ENCODE results near the gene UBR1.
"Not testable (repeated sequence)": the region's sequence is repeated elsewhere in the genome, so short reads cannot be mapped to it uniquely, and the experiment has no call there.

Gene UBR1

DNA sequence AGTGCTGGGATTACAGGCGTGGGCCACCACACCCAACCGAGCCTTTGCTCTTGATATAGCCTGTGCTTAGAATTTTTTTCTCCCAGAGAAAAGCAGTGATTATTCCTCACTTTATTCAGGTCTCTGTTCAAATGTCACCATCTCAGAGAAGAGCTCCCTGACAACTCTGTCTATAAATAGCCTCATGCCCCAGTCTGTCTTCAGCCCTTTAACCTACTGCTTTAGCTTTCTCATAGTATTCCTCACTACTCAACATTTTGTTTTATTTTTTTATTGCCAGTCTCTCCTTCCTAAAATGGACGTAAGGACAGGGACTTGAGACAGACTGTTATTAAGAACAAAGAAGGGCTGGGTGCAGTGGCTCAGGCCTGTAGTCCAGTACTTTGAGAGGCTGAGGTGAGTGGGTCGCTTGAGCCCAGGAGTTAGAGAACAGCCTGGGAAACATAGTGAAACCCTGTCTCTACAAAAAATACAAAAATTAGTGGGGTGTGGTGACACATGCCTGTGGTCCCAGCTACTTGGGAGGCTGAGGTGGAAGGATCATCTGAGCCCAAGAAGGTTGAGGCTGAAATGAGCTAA is 106.5 kb downstream of the UBR1 start:
- no peak overlapping the region for H3K27ac ChIP-seq (ENCODE audit: low read length)
- H3K4me1 ChIP-seq (ENCODE audit: insufficient read depth, low read length), result no peaks in the 10 kb centered on the region
- no peaks in the 10 kb centered on the region for H3K27me3 ChIP-seq (ENCODE audit: insufficient read depth, low read length)
- no peak overlapping the region for H3K4me3 ChIP-seq (ENCODE audit: low read length)
- H3K36me3 ChIP-seq (ENCODE audit: insufficient read depth, low read depth, low read length), result peaks cover 30% of the 10 kb centered on the region
- H3K9me3 ChIP-seq (ENCODE audit: insufficient read depth, low read depth, low read length), result no peaks in the 10 kb centered on the region
- no peak overlapping the region for H3K9ac ChIP-seq (ENCODE audit: low read depth, low read length)

DNA sequence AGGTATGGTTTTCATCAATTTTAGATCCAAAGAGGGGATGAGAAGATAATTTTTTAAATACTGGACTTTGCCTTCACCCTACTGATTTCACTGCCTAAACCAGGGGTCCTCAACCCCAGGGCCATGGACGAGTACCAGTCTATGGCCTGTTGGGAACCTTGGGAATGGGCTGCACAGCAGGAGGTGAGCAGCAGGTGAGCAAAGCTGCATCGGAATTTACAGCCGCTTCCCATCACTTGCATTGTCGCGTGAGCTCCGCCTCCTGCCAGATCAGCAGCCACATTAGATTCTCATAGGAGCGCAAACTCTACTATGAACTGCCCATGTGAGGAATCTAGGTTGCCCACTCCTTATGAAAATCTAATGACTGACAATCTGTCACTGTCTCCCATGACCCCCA is 109.0 kb downstream of the UBR1 start:
- no peak overlapping the region for H3K4me3 ChIP-seq (ENCODE audit: low read length)
- H3K9ac ChIP-seq (ENCODE audit: low read depth, low read length), result no peak overlapping the region
- no peaks in the 10 kb centered on the region for H3K9me3 ChIP-seq (ENCODE audit: insufficient read depth, low read depth, low read length)
- H3K27me3 ChIP-seq (ENCODE audit: insufficient read depth, low read length), result no peaks in the 10 kb centered on the region
- no peaks in the 10 kb centered on the region for H3K4me1 ChIP-seq (ENCODE audit: insufficient read depth, low read length)
- H3K36me3 ChIP-seq (ENCODE audit: insufficient read depth, low read depth, low read length), result peaks cover 13% of the 10 kb centered on the region; the same call in 1 of the 2 replicates
- no peak overlapping the region for H3K27ac ChIP-seq (ENCODE audit: low read length)

DNA sequence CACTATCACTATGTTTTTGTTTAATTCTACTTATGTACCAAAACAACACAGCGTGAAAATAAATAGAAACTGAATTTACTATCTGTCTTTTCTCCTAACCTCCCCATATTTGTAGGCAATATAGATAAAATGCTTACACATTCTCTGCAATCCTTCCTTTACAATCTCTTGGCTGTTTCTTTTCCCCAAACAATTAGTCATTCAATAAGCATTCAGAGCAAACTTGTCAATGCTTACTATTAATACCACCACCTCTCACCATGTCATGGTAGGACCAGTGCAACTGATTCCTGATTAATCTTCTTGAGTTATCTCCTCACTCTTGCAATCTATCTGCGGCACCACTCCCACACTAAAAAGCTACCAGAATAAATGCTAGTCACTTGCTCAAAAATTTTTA is 111.3 kb downstream of the UBR1 start:
- Histone ChIP-seq H3K4me1 (ENCODE audit: insufficient read depth, low read length) (no peaks in the 10 kb centered on the region), H3K27me3 (ENCODE audit: insufficient read depth, low read length) (no peaks in the 10 kb centered on the region), H3K9me3 (ENCODE audit: insufficient read depth, low read depth, low read length) (no peaks in the 10 kb centered on the region), H3K27ac (ENCODE audit: low read length) (no peak overlapping the region), H3K4me3 (ENCODE audit: low read length) (no peak overlapping the region), H3K9ac (ENCODE audit: low read depth, low read length) (no peak overlapping the region), H3K36me3 (ENCODE audit: insufficient read depth, low read depth, low read length) (peaks cover 13% of the 10 kb centered on the region)

DNA sequence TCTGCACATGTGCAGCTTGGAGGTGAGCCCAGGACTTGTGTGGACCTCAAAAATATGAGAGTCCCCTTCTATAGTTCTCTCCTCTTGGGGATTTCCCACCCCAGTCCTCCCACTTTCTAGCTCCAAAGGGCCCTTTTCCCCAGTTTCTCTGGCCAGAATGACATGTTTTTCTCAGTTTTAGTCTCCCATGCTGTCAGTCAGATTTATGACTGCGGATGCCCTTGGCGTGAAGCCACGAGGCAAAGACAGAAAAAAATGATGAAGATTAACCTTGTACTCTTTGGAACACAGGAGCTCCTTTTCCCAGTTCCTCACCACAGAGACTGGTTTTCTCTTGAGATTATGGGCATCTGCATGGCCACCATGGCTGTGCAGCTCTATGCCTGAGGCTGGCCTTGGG is 113.2 kb downstream of the UBR1 start:
- Histone ChIP-seq H3K9me3 (ENCODE audit: insufficient read depth, low read depth, low read length) (no peaks in the 10 kb centered on the region), H3K27ac (ENCODE audit: low read length) (no peak overlapping the region), H3K27me3 (ENCODE audit: insufficient read depth, low read length) (no peaks in the 10 kb centered on the region), H3K4me3 (ENCODE audit: low read length) (no peak overlapping the region), H3K9ac (ENCODE audit: low read depth, low read length) (no peak overlapping the region), H3K4me1 (ENCODE audit: insufficient read depth, low read length) (no peaks in the 10 kb centered on the region), H3K36me3 (ENCODE audit: insufficient read depth, low read depth, low read length) (peaks cover 27% of the 10 kb centered on the region)

DNA sequence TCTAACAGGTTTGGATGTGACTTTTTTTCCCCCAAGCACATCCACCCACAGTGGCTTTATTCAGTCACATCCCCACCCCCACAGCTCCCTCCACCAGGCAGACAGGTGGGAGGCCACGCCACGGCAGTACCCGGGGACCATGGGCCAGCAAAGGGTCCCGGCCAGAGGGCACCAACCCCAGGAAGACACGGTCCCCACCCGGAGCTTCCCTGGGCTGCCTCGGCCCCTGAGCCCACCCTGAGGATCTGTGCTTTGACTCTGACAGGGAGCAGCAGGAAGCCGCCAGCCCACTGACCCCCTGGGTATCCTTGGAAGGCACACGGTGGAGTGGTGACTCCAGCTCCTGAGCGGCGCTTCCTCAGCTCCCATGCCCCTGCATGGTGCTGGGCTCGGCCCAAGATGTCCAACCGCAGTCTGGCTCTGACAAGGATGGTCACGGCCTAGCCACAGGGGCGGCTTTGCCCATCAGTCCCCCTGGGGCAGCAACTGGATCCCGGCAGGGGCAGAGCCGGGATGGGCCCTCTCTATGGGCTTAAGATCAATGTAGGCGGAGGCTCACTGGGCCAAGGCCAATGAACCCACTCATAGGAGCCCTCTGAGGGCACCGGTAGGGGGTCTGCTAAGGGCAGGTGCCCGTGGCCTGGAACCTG is 119.0 kb downstream of the UBR1 start:
- H3K4me3 ChIP-seq (ENCODE audit: low read length), result no peak overlapping the region
- no peaks in the 10 kb centered on the region for H3K9me3 ChIP-seq (ENCODE audit: insufficient read depth, low read depth, low read length)
- H3K36me3 ChIP-seq (ENCODE audit: insufficient read depth, low read depth, low read length), result peaks cover 45% of the 10 kb centered on the region
- no peaks in the 10 kb centered on the region for H3K4me1 ChIP-seq (ENCODE audit: insufficient read depth, low read length)
- no peak overlapping the region for H3K9ac ChIP-seq (ENCODE audit: low read depth, low read length)
- no peak overlapping the region for H3K27ac ChIP-seq (ENCODE audit: low read length)
- no peaks in the 10 kb centered on the region for H3K27me3 ChIP-seq (ENCODE audit: insufficient read depth, low read length)

DNA sequence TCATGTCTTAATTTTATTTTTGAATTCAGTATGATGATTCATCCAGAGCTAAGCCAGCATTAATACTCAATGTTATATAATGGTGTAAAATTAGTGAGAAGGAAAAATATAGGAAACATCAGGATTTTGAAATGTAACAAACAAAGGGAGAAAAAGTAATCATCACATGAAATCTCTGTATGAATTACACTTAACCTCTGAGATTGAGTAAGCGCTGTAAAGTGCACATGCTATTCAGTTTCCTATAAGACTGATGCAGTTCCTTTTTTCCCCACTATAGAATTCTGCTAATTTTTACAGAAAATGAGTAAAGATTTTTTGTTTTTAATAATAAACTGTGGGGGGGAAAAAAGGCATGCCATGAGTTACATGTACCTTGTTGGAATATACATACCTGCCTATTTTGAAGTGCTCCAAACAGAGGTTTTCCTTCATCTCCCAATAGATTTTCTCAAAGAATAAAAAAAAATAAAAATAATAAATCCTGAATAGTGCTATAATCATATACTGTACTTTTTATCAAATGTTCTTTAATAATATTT is 121.3 kb downstream of the UBR1 start:
- Histone ChIP-seq H3K27me3 (ENCODE audit: insufficient read depth, low read length) (no peaks in the 10 kb centered on the region), H3K36me3 (ENCODE audit: insufficient read depth, low read depth, low read length) (peaks cover 48% of the 10 kb centered on the region), H3K9ac (ENCODE audit: low read depth, low read length) (no peak overlapping the region), H3K4me1 (ENCODE audit: insufficient read depth, low read length) (no peaks in the 10 kb centered on the region), H3K4me3 (ENCODE audit: low read length) (no peak overlapping the region), H3K27ac (ENCODE audit: low read length) (no peak overlapping the region), H3K9me3 (ENCODE audit: insufficient read depth, low read depth, low read length) (no peaks in the 10 kb centered on the region)

DNA sequence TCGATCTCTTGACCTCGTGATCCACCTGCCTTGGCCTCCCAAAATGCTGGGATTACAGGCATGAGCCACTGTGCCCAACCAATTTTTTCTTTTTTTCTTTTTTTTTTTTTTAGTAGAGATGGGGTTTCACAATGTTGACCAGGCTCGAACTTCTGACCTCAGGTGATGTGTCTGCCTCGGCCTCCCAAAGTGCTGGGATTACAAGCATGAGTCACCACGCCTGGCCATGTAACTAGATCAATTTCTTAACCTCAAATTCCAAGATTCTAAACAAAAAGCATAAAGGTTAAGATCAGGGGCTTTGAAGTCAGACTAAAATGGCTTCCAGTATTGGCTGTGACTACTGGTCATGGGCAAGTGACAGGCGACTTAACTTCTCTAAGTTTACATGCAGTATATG is 126.7 kb downstream of the UBR1 start:
- H3K27ac ChIP-seq (ENCODE audit: low read length); H3K9ac ChIP-seq (ENCODE audit: low read depth, low read length); H3K27me3 ChIP-seq (ENCODE audit: insufficient read depth, low read length); H3K4me3 ChIP-seq (ENCODE audit: low read length); H3K4me1 ChIP-seq (ENCODE audit: insufficient read depth, low read length); H3K9me3 ChIP-seq (ENCODE audit: insufficient read depth, low read depth, low read length): not testable (repeated sequence)
- H3K36me3 ChIP-seq (ENCODE audit: insufficient read depth, low read depth, low read length), result peaks cover 53% of the 10 kb centered on the region

DNA sequence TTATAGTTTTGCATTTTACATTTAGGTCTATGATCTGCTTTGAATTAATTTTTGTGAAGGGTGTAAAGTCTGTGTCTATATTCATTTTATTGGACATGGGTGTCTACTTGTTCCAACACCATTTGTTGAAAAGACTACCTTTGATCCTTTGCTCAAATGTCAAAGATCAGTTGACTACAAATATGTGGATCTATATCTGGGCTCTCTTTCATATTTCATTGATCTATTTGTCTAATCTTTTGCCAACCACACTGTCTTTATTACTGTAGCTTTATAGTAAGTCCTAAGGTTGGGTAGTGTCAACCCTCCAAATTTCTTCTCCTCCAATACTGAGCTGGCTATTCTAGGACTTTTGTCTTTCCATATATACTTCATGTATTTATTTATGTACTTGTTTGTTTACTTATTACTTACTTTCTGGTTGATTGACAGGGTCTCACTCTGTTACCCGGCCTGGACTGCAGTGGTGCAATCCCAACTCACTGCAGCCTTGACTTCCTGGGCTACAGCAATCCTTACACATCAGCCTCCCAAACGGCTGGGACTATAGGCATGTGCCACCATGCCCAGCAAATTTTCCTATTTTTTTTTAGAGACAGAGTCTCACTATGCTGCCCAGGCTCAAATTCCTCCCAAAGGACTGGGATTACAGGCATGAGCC is 131.5 kb downstream of the UBR1 start:
- Histone ChIP-seq H3K27me3 (ENCODE audit: insufficient read depth, low read length) (no peaks in the 10 kb centered on the region), H3K4me1 (ENCODE audit: insufficient read depth, low read length) (no peaks in the 10 kb centered on the region), H3K36me3 (ENCODE audit: insufficient read depth, low read depth, low read length) (peaks cover 56% of the 10 kb centered on the region), H3K9ac (ENCODE audit: low read depth, low read length) (no peak overlapping the region), H3K27ac (ENCODE audit: low read length) (no peak overlapping the region), H3K4me3 (ENCODE audit: low read length) (no peak overlapping the region), H3K9me3 (ENCODE audit: insufficient read depth, low read depth, low read length) (no peaks in the 10 kb centered on the region)

DNA sequence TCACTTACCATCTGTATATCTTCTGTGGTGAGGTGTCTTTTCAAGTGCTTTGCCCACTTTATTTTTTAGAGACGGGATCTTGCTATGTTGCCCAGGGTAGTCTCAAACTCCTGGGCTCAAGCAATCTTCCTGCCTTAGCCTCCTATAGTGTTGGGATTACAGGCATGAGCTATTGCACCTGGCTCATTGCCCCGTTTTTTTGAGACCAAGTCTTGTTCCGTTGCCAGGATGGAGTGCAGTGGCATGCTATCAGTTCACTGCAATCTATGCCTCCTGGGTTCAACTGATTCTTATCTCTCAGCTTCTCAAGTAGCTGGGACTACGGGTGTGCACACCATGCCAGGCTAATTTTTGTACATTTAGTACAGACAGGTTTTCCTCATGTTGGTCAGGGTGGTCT is 132.7 kb downstream of the UBR1 start:
- Histone ChIP-seq H3K4me3 (ENCODE audit: low read length) (no peak overlapping the region), H3K9me3 (ENCODE audit: insufficient read depth, low read depth, low read length) (no peaks in the 10 kb centered on the region), H3K27me3 (ENCODE audit: insufficient read depth, low read length) (no peaks in the 10 kb centered on the region), H3K36me3 (ENCODE audit: insufficient read depth, low read depth, low read length) (peaks cover 56% of the 10 kb centered on the region), H3K4me1 (ENCODE audit: insufficient read depth, low read length) (no peaks in the 10 kb centered on the region), H3K27ac (ENCODE audit: low read length) (no peak overlapping the region), H3K9ac (ENCODE audit: low read depth, low read length) (no peak overlapping the region)

DNA sequence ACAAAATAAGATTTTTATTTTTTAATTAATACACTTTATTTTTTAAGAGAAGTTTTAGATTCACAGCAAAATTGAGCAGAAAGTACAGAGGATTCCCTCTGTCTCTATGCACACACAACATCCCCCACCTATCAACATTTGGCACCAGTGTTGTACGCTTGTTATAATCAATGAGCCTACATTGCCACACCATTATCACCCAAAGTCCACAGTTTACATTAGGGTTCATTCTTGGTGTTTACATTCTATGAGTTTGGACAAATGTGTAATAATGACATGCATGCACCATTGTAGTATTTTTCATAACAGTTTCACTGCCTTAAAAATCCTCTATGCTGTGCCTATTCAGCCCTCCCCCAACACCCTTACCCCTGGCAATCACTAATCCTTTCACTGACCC is 134.0 kb downstream of the UBR1 start:
- H3K27ac ChIP-seq (ENCODE audit: low read length), result no peak overlapping the region

DNA sequence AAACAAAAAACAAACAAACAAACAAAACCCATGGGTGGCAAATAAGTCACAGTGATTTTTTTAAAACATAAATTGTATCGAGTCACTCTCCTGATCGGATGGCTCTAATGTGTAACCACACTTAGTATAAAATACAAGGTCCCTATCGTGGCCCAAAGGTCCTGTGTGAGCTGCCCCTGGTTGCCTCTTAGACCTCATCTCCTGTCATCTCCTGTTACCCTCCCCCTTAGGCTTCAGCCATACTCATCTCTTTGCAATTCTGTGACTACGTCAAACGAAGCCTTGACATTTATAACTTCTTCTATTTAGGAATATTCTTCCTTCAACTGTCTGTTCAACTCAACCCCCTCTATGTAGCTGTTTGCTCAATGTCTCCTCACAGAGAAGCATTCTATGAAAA is 141.4 kb downstream of the UBR1 start:
- no peak overlapping the region for H3K4me3 ChIP-seq (ENCODE audit: low read length)
- H3K9ac ChIP-seq (ENCODE audit: low read depth, low read length), result no peak overlapping the region
- H3K27me3 ChIP-seq (ENCODE audit: insufficient read depth, low read length), result no peaks in the 10 kb centered on the region
- no peaks in the 10 kb centered on the region for H3K4me1 ChIP-seq (ENCODE audit: insufficient read depth, low read length)
- H3K27ac ChIP-seq (ENCODE audit: low read length), result no peak overlapping the region
- H3K9me3 ChIP-seq (ENCODE audit: insufficient read depth, low read depth, low read length), result no peaks in the 10 kb centered on the region
- peaks cover 46% of the 10 kb centered on the region for H3K36me3 ChIP-seq (ENCODE audit: insufficient read depth, low read depth, low read length)

More for the DNA sequence above, 134.0 kb downstream of the UBR1 start:
- Histone ChIP-seq H3K27me3 (ENCODE audit: insufficient read depth, low read length) (no peaks in the 10 kb centered on the region), H3K4me3 (ENCODE audit: low read length) (no peak overlapping the region), H3K9ac (ENCODE audit: low read depth, low read length) (no peak overlapping the region), H3K9me3 (ENCODE audit: insufficient read depth, low read depth, low read length) (no peaks in the 10 kb centered on the region), H3K36me3 (ENCODE audit: insufficient read depth, low read depth, low read length) (peaks cover 45% of the 10 kb centered on the region), H3K4me1 (ENCODE audit: insufficient read depth, low read length) (no peaks in the 10 kb centered on the region)

DNA sequence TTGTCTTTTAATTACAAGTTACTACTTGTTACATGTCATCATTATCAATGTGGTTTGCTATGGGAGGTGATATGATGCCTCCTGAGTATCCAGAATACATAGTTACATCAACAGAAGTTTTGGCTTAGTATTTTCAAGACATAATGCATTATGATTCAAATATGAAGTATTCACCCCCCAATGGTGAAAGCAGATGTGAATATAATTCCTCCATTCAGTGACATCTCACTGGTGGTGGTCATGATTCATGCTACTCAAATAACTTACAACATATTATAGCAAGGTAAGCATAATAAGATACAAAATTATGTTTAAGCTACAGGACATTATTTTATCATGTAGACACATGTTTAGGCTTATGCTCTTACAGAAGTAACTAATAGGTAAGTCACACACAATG is 150.3 kb downstream of the UBR1 start:
- no peak overlapping the region for H3K27ac ChIP-seq (ENCODE audit: low read length)
- H3K36me3 ChIP-seq (ENCODE audit: insufficient read depth, low read depth, low read length), result peaks cover 68% of the 10 kb centered on the region

More for the DNA sequence above, 150.3 kb downstream of the UBR1 start:
- Histone ChIP-seq H3K4me3 (ENCODE audit: low read length) (no peak overlapping the region), H3K4me1 (ENCODE audit: insufficient read depth, low read length) (no peaks in the 10 kb centered on the region), H3K9ac (ENCODE audit: low read depth, low read length) (no peak overlapping the region), H3K9me3 (ENCODE audit: insufficient read depth, low read depth, low read length) (no peaks in the 10 kb centered on the region), H3K27me3 (ENCODE audit: insufficient read depth, low read length) (no peaks in the 10 kb centered on the region)
